ENCODE data around the gene PSMD11.
A peak's percentile ranks its signal among the peaks of the same experiment; 100 is the strongest.

PSMD11 gene

GRCh38 chr17:32467949-32468348, 23.6 kb downstream of the PSMD11 start:
- DNase-seq (ENCODE audit: low spot score) = no peak

GRCh38 chr17:32470405-32471167, 26.3 kb downstream of the PSMD11 start:
- DNase-seq (ENCODE audit: low spot score) = no peak

- DNase-seq (ENCODE audit: low spot score) = no peak
Observed at GRCh38 chr17:32471652-32472051, 27.3 kb downstream of the PSMD11 start.

- DNase-seq (ENCODE audit: low spot score) = no peak
Observed at GRCh38 chr17:32475258-32475657, 30.9 kb downstream of the PSMD11 start.

DNA sequence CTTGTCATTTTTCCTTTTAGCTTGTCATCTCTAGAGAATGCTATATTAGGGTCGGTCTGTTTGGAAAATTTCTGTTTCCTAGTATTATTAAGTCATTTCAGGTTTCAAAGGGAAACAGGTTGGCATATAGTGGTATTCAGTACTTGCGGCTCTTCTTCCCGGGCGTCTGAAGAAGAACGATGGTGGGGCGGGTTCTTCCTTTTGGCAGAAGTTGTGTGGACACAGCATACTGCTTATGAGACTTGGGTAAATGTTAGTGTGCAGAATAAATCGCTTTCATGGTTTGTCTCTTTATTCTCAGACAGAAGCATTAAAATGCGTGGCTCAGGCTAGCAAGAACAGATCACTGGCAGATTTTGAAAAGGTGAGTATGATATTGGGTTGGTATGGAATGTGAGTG, 32.9 kb downstream of the PSMD11 start:
- no peak for DNase-seq (ENCODE audit: low spot score)

GRCh38 chr17:32479074-32479617, 34.8 kb downstream of the PSMD11 start:
- no peak for DNase-seq (ENCODE audit: low spot score)

DNA sequence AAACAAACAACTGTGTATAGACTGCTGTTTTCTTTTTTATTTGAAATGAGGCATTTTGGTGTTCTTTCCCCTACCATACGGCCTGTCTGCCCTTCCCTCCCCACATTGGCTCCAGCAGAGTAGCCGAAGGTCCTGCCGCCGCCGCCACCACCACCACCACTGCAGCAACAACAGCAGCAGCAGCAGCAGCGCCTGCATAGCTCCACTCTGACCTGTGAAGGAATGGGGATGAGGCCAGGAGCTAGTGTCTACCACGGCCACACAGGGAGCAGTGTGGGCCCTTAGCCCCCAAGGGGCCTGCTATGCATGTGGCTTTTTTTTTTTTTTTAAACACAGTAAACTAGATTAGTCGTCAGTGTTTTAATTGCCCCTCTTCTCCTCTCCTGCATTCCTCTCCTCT, 36.9 kb downstream of the PSMD11 start:
- no peak for DNase-seq (ENCODE audit: low spot score)

GRCh38 chr17:32482568-32483320, 38.4 kb downstream of the PSMD11 start:
- DNase-seq (ENCODE audit: low spot score) = no peak

DNA sequence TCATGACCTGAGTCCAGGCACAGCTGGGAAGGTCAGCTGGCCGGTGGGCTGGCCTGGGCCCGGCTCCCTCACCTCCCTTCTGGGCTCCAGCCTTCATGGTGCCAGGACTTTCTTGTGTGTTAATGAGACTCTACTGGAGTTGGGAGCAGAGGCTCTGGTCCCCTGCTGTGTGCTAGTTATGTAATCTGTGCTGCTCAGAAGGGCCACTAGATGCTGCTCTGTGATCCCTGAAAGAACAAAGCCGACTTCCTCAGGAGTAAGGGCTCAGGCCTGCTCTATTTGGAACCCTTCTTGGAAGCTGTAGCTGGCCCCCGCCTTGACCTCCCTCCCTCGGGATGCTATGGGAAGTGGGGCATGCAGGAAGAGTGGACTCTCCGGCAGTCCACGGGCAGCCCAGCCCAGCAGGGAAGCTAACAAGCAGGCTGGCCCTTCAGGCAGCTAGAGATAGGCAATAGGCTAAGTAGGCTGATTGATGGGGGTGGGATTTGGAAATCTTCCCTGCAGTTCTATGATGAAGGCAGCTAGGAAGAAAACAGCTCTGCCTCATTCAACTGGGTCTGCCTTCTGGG, 39.2 kb downstream of the PSMD11 start:
- DNase-seq (ENCODE audit: low spot score) = peak; percentile 79

DNA sequence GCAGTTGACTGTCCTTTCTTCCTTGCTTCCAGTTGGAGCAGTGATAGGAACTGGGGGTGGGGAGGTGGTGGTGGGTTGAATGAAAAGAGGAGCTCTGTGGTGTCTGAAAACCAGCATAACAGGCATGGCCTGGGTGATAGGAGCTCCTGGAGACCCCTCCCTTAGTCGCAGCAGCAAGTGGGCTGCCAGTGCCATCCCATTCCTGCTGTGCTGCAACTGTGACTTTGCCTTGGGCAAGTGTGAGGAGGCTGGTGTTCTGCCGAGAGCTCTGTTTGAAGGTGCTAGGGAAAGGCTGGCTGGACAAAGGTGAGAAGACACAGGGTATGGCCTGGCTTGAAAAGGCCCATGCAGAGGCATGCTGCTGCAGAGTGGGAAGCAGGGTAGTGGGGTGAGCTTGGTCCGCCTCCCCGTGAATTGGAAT, 39.7 kb downstream of the PSMD11 start:
- no peak for DNase-seq (ENCODE audit: low spot score)

DNA sequence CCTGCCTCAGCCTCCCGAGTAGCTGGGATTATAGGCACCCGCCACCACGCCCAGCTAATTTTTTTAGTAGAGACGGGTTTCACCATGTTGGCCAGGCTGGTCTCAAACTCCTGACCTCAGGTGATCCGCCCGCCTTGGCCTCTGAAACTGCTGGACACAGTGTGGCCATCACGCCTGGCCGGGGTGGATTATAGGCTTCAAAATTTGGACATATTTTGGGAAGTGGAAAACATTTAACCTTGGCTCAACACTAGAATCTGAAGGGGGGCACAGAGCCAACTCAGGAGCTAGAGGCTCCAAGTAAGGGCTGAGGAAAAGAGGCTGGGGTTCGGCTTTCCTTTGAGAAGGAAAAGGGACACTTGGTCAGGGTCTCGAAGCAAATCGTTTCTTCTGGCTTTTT, 40.3 kb downstream of the PSMD11 start:
- no peak for DNase-seq (ENCODE audit: low spot score)

- no peak for DNase-seq (ENCODE audit: low spot score)
Observed at GRCh38 chr17:32485261-32486110, 41.2 kb downstream of the PSMD11 start.

- DNase-seq (ENCODE audit: low spot score) = peak; percentile 88
Observed at GRCh38 chr17:32486111-32486700, 41.9 kb downstream of the PSMD11 start.

DNA sequence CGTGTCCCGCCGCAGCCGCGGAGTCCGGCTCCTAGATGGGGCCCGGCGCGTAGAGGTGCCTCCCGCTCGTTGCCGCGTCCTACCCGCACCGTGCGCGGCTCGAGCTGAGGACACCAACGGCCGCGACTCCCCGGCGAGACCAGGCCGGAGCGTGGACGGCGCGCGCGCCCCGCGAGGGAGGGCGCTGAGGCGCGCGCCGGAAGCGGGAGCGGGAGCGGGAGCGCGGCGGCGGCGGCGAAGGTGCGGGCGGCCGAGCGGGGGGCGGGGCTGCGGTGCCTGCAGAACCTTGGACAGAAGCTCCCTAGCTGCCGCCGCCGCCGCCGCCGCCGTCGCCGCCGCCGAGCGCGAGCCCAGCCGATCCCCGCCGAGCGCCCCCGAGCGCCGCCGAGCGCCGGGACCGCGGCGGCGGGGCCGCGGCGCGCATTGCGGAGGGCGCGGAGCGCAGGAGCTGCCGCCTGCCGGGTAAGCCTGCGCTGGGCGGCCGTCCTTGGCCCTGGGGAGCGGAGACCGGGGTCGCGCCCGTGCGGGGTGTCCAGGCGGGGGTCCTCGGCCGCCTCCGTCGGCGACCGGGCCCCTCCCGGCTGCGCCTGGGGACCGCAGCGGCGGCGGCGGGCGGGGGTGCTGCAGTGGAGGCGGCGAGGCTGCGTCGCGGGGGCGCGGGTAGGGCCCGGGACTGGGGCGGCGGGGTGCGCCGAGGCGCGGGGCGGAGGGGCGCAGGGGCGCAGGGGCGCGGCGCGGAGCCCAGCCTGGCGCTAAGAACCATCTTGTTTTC, 42.6 kb downstream of the PSMD11 start, which contains the start of gene CDK5R1:
CDK5R1 (plus strand) TSS at position 293 of the 772 bp plus-strand sequence. CDS start 628 bp downstream, outside the sequence.
- DNase-seq (ENCODE audit: low spot score) = peak; percentile 81

GRCh38 chr17:32487473-32488176, 43.3 kb downstream of the PSMD11 start:
- peak; percentile 41 for DNase-seq (ENCODE audit: low spot score)

- DNase-seq (ENCODE audit: low spot score) = no peak
Observed at GRCh38 chr17:32488177-32488542, 43.9 kb downstream of the PSMD11 start.

DNA sequence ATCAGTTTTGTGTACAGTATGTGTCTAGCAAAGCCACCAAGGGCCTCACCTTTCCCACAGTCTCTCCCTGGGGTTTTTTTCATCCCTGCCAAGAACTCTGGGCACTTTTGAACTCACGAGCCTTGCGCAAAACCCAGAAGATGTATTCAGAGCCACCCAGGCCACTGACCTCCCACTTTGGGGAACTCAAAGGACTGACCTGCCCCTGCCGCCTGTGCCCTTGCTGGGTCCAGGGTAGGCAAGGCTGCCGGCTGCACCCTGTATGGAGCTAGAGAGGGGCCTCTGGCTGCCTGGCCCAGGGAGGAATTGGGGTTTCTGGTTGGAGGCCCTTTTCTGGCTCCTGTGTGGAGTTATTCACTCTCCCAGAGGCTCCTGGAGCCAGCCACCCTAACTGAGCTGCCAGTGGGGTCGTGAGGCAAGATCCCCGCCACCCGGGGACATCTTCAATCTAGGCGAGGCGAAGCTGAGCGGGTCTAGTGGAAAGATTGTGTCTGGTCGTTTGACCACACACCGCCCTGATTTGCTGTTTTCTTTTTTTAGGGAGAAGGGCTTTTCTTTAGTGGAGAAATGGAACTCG, 44.4 kb downstream of the PSMD11 start:
- DNase-seq (ENCODE audit: low spot score) = no peak

DNA sequence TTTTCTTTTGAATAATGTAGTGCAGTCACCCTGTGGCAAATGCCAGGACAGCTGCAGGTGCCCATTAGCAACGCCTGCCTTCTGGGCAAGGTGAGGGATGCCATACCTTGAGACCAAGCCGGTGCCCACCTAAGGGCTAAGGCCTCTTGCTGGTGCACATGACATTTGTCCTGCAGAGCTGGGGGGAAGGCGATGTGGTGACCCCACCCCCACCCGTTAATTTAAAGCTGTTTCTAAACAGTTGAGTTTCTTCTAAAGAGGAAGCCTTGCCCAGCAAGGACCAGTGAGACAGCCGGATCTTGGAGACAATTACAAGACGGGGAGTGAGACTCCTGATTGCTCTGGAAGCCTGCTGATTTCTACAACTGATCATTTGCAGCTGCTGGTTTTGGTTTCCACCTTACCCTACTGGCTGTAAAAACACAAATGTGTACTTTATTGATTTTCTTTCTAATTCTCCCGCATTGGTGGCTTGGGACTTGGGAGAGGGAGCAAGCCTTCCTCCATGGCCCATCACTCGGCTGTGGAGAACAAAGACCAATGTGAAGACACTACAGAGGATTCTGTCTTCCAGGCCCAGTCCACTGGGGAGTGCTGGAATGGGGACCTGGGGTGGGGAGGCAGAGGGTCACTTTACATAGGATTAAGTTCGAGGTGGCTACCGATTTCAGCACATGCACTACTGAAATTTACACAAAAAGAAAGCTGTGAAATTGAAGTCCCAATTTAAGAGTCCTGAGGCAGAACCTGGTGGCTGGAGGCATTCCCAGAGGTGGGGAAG, 45.2 kb downstream of the PSMD11 start:
- DNase-seq (ENCODE audit: low spot score) = peak; percentile 26

DNA sequence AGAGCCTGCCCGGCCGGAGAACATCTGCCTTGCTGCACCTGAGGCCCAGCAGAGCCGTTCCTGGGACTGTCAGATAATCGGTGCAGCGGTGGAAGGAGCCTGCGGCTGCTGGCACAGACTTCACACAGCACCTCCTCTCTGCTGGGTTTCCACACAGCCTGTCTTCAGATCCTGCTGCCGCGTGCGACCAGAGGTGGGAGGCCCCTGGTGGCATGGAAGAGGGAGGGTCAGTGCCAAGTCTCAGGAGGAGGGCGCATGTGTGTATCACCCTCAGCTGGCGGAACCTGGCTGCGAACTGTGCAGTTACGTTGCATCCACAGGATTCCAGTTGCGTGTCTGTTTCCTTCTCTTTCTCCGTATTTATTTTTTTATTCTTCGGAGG, 45.8 kb downstream of the PSMD11 start:
- peak; percentile 16 for DNase-seq (ENCODE audit: low spot score)
